Astrocyte of the spinal cord (primary cell): Measurements from ENCODE around the gene MUTYH.

Source experiments
- DNase-seq: peaks from one replicate; pipeline ENCODE4 v3.0.0; 2011; ENCODE audit warnings: low read depth, low spot score
- H3K4me3 ChIP-seq: 2 replicates; pipeline ENCODE4 v1.5.1; 2011; ENCODE audit warnings: low read depth, mild to moderate bottlenecking, low read length, moderate library complexity
- in situ Hi-C: cut with HindIII; loops from 2 replicates; pipeline ENCODE4 v1.10.0; 2017; ENCODE audit warnings: low sequenced_read_pairs
- TF ChIP-seq, protein P1 (sequence below): IDR thresholded peaks from 2 replicates; pipeline ENCODE4 v1.5.1; 2012; ENCODE audit warnings: low read depth, mild to moderate bottlenecking, low read length, inconsistent platforms

The MUTYH gene

DNA sequence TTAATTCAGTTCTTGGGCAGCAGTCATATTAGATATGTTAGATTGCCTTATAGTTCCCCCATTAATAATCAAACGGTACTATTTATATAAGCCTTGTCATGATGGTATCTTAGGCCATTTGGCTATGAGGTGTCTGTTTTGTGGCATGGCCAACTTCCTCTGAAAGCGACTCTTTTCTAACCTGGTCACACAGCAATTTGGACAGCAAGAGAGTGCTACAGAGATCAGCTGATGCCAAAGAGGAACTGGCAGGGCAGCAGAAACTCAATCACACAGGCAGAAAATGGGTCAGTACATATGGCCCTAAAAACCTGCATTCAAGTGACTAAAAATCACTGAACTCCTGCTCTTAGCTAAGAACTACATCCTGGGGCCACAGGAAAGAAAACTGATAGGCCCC is 13.4 kb upstream of the MUTYH start:
- TF ChIP-seq, protein P1, sequence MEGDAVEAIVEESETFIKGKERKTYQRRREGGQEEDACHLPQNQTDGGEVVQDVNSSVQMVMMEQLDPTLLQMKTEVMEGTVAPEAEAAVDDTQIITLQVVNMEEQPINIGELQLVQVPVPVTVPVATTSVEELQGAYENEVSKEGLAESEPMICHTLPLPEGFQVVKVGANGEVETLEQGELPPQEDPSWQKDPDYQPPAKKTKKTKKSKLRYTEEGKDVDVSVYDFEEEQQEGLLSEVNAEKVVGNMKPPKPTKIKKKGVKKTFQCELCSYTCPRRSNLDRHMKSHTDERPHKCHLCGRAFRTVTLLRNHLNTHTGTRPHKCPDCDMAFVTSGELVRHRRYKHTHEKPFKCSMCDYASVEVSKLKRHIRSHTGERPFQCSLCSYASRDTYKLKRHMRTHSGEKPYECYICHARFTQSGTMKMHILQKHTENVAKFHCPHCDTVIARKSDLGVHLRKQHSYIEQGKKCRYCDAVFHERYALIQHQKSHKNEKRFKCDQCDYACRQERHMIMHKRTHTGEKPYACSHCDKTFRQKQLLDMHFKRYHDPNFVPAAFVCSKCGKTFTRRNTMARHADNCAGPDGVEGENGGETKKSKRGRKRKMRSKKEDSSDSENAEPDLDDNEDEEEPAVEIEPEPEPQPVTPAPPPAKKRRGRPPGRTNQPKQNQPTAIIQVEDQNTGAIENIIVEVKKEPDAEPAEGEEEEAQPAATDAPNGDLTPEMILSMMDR, result no peak
- DNase-seq, result no peak
- H3K4me3 ChIP-seq, result no peak overlapping the region
- in situ Hi-C loops, result no loop called here

DNA sequence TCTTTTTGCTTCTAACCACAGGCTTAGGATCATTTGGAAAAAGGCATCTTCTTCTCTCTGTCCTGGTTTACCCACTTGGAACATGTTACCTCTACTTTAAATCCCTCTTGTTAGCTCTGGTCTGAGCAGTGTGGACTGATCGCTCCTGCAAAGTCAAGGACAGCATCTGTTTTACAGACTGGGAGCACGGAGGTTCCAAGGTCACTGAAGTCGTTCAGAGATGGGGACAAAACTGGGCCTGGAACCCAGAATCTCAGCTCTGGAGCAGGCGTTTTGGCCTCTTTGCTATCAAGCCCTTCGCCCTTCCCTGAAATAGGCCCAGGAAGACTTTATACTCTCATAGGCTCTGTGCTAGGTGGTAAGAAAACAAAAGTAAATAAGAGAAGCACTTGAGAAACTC is 11.3 kb upstream of the MUTYH start:
- no peak for DNase-seq
- H3K4me3 ChIP-seq, result no peak overlapping the region
- in situ Hi-C loops, result no loop called here
- TF ChIP-seq, protein P1, result no peak

DNA sequence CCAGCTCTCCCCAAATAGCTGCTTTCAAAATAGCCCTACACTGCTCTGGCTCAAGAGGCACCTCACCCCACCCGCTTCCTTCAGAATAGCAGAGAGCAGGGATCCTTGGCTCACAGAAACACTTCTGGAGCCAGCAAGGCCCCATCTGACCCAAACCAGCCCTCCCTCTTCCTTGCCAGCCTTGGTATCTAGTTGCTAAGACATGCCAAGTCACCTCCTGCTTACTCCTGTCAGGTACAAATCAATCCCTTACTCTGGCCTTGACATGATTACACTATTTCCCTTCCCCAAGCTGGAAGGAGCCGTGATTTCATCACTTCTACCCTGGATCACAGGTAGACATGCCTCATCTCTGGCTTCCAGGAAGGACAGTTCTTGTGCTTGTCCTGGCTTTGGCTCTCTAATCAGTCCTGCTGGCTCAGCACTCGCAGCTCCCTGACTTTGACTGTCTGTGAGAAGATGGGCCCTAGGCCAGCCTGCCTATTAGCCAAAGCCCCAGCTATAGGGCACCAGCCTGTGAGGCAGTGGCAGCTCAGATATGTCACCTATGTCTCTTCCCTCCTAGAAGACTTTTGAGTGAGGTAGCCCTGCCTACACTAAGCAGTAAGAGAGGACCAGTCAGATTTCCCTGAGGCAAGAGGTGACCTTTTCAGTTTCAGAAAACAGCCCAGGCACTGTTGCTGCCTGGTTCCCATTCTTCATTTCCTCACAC is 8.9 kb upstream of the MUTYH start:
- in situ Hi-C loops, result no loop called here
- no peak for DNase-seq
- TF ChIP-seq, protein P1, result no peak
- H3K4me3 ChIP-seq, result no peak overlapping the region

DNA sequence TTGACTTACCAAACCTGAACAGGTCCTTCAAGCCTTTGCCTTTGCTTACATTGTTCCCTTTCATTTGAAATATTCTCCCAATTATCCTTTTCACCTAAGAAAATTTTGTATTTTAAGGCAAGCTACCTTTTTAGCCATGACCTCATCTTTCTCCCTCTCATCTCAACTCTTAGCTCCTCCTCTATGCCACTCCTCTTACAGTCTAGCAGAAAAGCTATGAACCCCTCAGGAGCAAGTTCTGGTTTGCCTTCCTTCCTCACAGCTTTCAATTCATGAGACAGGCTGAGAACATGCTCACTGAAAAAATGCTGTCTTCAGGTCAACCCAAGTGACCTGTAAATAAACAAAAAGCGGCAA is 8.3 kb upstream of the MUTYH start:
- in situ Hi-C loops, result no loop called here
- no peak overlapping the region for H3K4me3 ChIP-seq
- TF ChIP-seq, protein P1, result no peak
- DNase-seq, result no peak

DNA sequence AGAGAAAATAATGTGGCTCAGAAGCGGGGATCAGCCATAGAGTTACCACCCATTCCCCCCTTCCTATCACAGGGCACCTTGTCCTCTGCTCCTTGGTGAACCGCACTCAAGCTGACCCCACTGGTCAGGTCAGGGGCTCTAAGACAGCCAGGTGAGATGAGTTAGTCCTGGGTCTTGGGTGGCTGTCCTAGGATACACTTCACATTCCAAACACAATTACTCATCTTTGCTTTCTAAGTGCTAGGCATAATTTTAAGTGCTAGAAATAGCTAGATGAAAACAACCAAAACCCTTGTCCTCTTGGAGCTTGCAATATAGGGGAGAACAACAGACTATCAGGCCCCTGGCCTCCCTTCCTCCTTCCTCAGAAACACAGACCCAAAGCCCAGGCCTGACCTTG is 7.8 kb upstream of the MUTYH start:
- TF ChIP-seq, protein P1, result no peak
- in situ Hi-C loops, result no loop called here
- no peak overlapping the region for H3K4me3 ChIP-seq
- DNase-seq, result peak; percentile 29

DNA sequence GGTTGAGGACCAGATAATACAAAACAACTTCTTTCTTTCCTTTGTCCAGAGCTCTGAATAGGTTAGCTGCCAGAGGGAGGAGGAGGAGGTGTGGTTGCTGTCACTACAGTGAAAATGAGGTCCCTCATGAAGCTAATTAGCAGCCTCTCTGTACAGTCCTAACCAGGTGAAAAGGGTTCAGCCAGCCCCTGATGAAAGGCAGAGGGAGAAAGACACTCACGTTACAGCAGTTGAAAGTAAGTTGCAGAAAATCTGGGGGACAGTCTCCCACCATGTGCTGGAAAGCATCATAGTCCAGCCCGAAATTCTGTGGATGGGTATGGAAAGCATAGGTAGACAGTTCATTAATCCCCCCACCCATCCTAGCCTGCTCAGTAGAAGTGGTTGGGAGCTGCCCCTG is 6.2 kb upstream of the MUTYH start:
- TF ChIP-seq, protein P1, result no peak
- no peak for DNase-seq
- in situ Hi-C loops, result no loop called here
- H3K4me3 ChIP-seq, result no peak overlapping the region
